OCI-LY7 (cell line): ENCODE data around the gene TPST2. TPM values are rescaled to one million over a fixed set of nuclear protein-coding genes. Genes with fewer than 3 reads are reported as not detected.
A peak's percentile ranks its signal among the peaks of the same experiment; 100 is the strongest.

Experiments
- BruUV-seq: library from RNA; stranded (reverse); fragments of 400-500 nt; replicated peaks from 2 replicates; lab custom pipeline; 2021; lab: Mats Ljungman, UMichigan
- CTCF ChIA-PET: fragments of 300-600 bp; sonication (Branson Sonifier 250); formaldehyde crosslinking; loops from one replicate; lab custom pipeline; 2022; ENCODE audit warnings: antibody characterized with exemption; ENCODE audit not compliant: unreplicated experiment; lab: Charles Lee
- POLR2A ChIA-PET: fragments of 300-600 bp; sonication (Branson Sonifier 250); formaldehyde crosslinking; loops from one replicate; lab custom pipeline; 2022; ENCODE audit warnings: antibody characterized with exemption; lab: Charles Lee
- DNase-seq: peaks from one replicate; pipeline ENCODE4 v3.0.0-alpha.2; 2015; ENCODE audit warnings: low spot score
- H2AFZ ChIP-seq: fragments of 200-600 bp; sonication (generic), shearing (Covaris generic); 2 replicates; pipeline ENCODE4 v1.6.1; 2014; ENCODE audit warnings: mild to moderate bottlenecking, antibody characterized with exemption, low read length, moderate library complexity
- H3K27ac ChIP-seq: fragments of 200-600 bp; sonication (generic); 2 replicates; pipeline ENCODE4 v1.5.1; 2014; ENCODE audit warnings: mixed run types, low read depth, mild to moderate bottlenecking, moderate library complexity, low read length, inconsistent platforms; ENCODE audit not compliant: poor library complexity, severe bottlenecking
- H3K36me3 ChIP-seq: fragments of 200-600 bp; sonication (generic); 2 replicates; pipeline ENCODE4 v1.6.1; 2014; ENCODE audit warnings: mild to moderate bottlenecking, antibody characterized with exemption, low read length, moderate library complexity, mixed read lengths; ENCODE audit not compliant: insufficient read depth
- H3K4me1 ChIP-seq: fragments of 200-600 bp; sonication (generic); 2 replicates; pipeline ENCODE4 v1.5.1; 2014; ENCODE audit warnings: mild to moderate bottlenecking, low read length; ENCODE audit not compliant: insufficient read depth, poor library complexity, severe bottlenecking
- H3K4me2 ChIP-seq: fragments of 200-600 bp; sonication (generic); 2 replicates; pipeline ENCODE4 v1.6.1; 2014; ENCODE audit warnings: mild to moderate bottlenecking, low read length
- H3K4me3 ChIP-seq: fragments of 200-600 bp; sonication (generic); 2 replicates; pipeline ENCODE4 v1.5.1; 2014; ENCODE audit warnings: mild to moderate bottlenecking, low read depth, low read length; ENCODE audit not compliant: poor library complexity, severe bottlenecking
- H3K79me2 ChIP-seq: fragments of 200-600 bp; sonication (generic); 2 replicates; pipeline ENCODE4 v1.6.1; 2016; ENCODE audit warnings: low read depth, mild to moderate bottlenecking, low read length, moderate library complexity, mixed read lengths; ENCODE audit not compliant: insufficient read depth
- H3K9me2 ChIP-seq: fragments of 200-600 bp; sonication (generic); 2 replicates; pipeline ENCODE4 v1.6.1; 2016; ENCODE audit warnings: mild to moderate bottlenecking, low read length, mixed read lengths; ENCODE audit not compliant: insufficient read depth
- H3K9me3 ChIP-seq: fragments of 200-600 bp; sonication (generic); 2 replicates; pipeline ENCODE4 v1.6.1; 2014; ENCODE audit warnings: mild to moderate bottlenecking, mixed run types, low read length, mixed read lengths
- H4K20me1 ChIP-seq: fragments of 200-600 bp; sonication (generic); 2 replicates; pipeline ENCODE4 v1.6.1; 2014; ENCODE audit warnings: mild to moderate bottlenecking, antibody characterized with exemption, low read length, moderate library complexity, mixed read lengths; ENCODE audit not compliant: insufficient read depth
- CTCF ChIP-seq: fragments of 200-600 bp; sonication (generic); conservative IDR thresholded peaks from 2 replicates; pipeline ENCODE4 v1.5.1; 2014; ENCODE audit warnings: mild to moderate bottlenecking, antibody characterized with exemption, low read length, moderate library complexity, mixed read lengths
- EZH2phosphoT487 ChIP-seq: fragments of 200-600 bp; sonication (generic); IDR thresholded peaks from 2 replicates; pipeline ENCODE4 v1.6.1; 2018; ENCODE audit warnings: low read depth, borderline replicate concordance, mild to moderate bottlenecking, mixed run types, antibody characterized with exemption, low read length, moderate library complexity, mixed read lengths
- intact Hi-C: fragments of 100-400 bp; cut with micrococcal nuclease; formaldehyde crosslinking; loops from one replicate; pipeline ENCODE4 v1.10.0; 2022; ENCODE audit not compliant: unreplicated experiment
- total RNA-seq, 2 experiments: library from RNA; depleted of rRNA in 1 of 2; stranded (reverse); fragments of >200 nt in 1 of 2; shearing (Covaris generic) in 1 of 2; gene quantifications; 2 replicates each; pipeline ENCODE4 v1.2.3, GENCODE V29; 2014 to 2022

Gene TPST2
- total RNA-seq, 2 experiments from 2014 or later = 12.5 to 19.1 TPM

GRCh38 chr22:26485013-26485412 lies 104.9 kb downstream of the TPST2 start:
- Histone ChIP-seq H3K4me3 (peak overlapping the region; percentile 86), H3K27ac (no peak overlapping the region), H3K4me1 (peaks cover 61% of the 10 kb centered on the region), H2AFZ (no peak overlapping the region), H3K4me2 (peak overlapping the region; percentile 92), H3K79me2 (peaks cover 64% of the 10 kb centered on the region), H3K9me3 (no peaks in the 10 kb centered on the region), H4K20me1 (peaks cover 7% of the 10 kb centered on the region; the same call in 1 of the 2 replicates), H3K36me3 (peaks cover 44% of the 10 kb centered on the region), H3K9me2 (no peaks in the 10 kb centered on the region)
- DNase-seq = no peak
- CTCF ChIA-PET = no interaction called here
- TF ChIP-seq CTCF (no peak), EZH2phosphoT487 (no peak)
- intact Hi-C loops = no loop called here
- no TSS peak for BruUV-seq
- POLR2A ChIA-PET = interaction anchor here (1.2 to 6.0 kb wide), 2 partner anchors 44 to 49 kb away, joined by 8 to 34 read pairs; no protein-coding TSS in a partner anchor

GRCh38 chr22:26484360-26484706 lies 105.6 kb downstream of the TPST2 start:
- H3K79me2 ChIP-seq = peaks cover 69% of the 10 kb centered on the region
- H3K9me2 ChIP-seq = no peaks in the 10 kb centered on the region
- H4K20me1 ChIP-seq = peaks cover 7% of the 10 kb centered on the region; the same call in 1 of the 2 replicates
- peaks cover 63% of the 10 kb centered on the region for H3K4me1 ChIP-seq
- H2AFZ ChIP-seq = peak overlapping the region; percentile 48; the same call in 1 of the 2 replicates
- intact Hi-C loops = no loop called here
- BruUV-seq = TSS peak; percentile 63
- peak; percentile 35 for DNase-seq
- TF ChIP-seq CTCF (no peak), EZH2phosphoT487 (no peak)
- H3K36me3 ChIP-seq = peaks cover 38% of the 10 kb centered on the region
- peak overlapping the region; percentile 92 for H3K4me2 ChIP-seq
- CTCF ChIA-PET = interaction anchor here (0.6 kb wide), 1 partner anchor 28 kb away, joined by 3 read pairs; no protein-coding TSS in a partner anchor
- H3K4me3 ChIP-seq = peak overlapping the region; percentile 86
- POLR2A ChIA-PET = interaction anchor here (1.0 to 6.0 kb wide), 8 partner anchors 8 to 189 kb away, joined by 3 to 34 read pairs (median 6); no protein-coding TSS in a partner anchor
- peak overlapping the region; percentile 95 for H3K27ac ChIP-seq
- H3K9me3 ChIP-seq = no peaks in the 10 kb centered on the region
